Measurements from ENCODE around the gene FCHSD2. TPM values are rescaled to one million over a fixed set of nuclear protein-coding genes. Genes with fewer than 3 reads are reported as not detected.
"Not testable (repeated sequence)": the region's sequence is repeated elsewhere in the genome, so short reads cannot be mapped to it uniquely, and the experiment has no call there.

FCHSD2 gene
- polyA plus RNA-seq, 1 donor (not counting 4 experiments of a cell fraction or from before 2014, with no cell fraction given) = 14.2 TPM

- Histone ChIP-seq H3K4me1 (ENCODE audit: control insufficient read depth, extremely low read depth, insufficient read depth, low read length) (no peaks in the 10 kb centered on the region), H3K4me3 (ENCODE audit: control insufficient read depth in 2 of 3, extremely low read depth in 1 of 3, insufficient read depth in 2 of 3, low read depth in 1 of 3, low read length in 3 of 3) (no peak overlapping the region), H3K9ac (ENCODE audit: control insufficient read depth, extremely low read depth, insufficient read depth, low read length) (no peak overlapping the region), H4K20me1 (ENCODE audit: control insufficient read depth, extremely low read depth, insufficient read depth, low read length) (no peaks in the 10 kb centered on the region), H3K36me3 (ENCODE audit: control insufficient read depth in 2 of 2, extremely low read depth in 1 of 2, insufficient read depth in 2 of 2, low read length in 2 of 2) (no peaks in the 10 kb centered on the region), H2AFZ (ENCODE audit: control insufficient read depth, low read length) (no peak overlapping the region), H3K9me3 (ENCODE audit: control insufficient read depth, low read depth, low read length) (no peaks in the 10 kb centered on the region), H3K27me3 (ENCODE audit: control insufficient read depth, extremely low read depth, insufficient read depth, low read length) (no peaks in the 10 kb centered on the region), H3K79me2 (ENCODE audit: control insufficient read depth, insufficient read depth, low read length) (no peaks in the 10 kb centered on the region), H3K4me2 (ENCODE audit: control insufficient read depth, extremely low read depth, insufficient read depth, low read depth, low read length) (no peak overlapping the region), H3K9me1 (ENCODE audit: control insufficient read depth, extremely low read depth, insufficient read depth, low read length) (no peaks in the 10 kb centered on the region), H3K27ac (ENCODE audit: control insufficient read depth, insufficient read depth, low read length) (no peak overlapping the region)
- FAIRE-seq = no peak
- no peak for TF ChIP-seq EZH2 (IDR thresholded peaks at IDR 0.05; ENCODE audit: low read length)
- TF ChIP-seq CTCF (optimal IDR thresholded peaks at IDR 0.05 in 1 of 3, IDR thresholded peaks at IDR 0.05 in 1 of 3, conservative IDR thresholded peaks at IDR 0.05 in 1 of 3; ENCODE audit: extremely low read depth in 1 of 3, insufficient read depth in 2 of 3, low read length in 3 of 3) = no peak
- dilution Hi-C loops (cut with MboI; ENCODE audit: extremely low pct_ligation_motif_present, low sequenced_read_pairs) = no loop called here
- no peak for DNase-seq (ENCODE audit: low read depth, low spot score)
Observed at GRCh38 chr11:73028611-73029010, 113.5 kb downstream of the FCHSD2 start.

- H2AFZ ChIP-seq (ENCODE audit: control insufficient read depth, low read length); H4K20me1 ChIP-seq (ENCODE audit: control insufficient read depth, extremely low read depth, insufficient read depth, low read length); FAIRE-seq; H3K27ac ChIP-seq (ENCODE audit: control insufficient read depth, insufficient read depth, low read length); H3K36me3 ChIP-seq (ENCODE audit: control insufficient read depth in 2 of 2, extremely low read depth in 1 of 2, insufficient read depth in 2 of 2, low read length in 2 of 2); dilution Hi-C loops (cut with MboI; ENCODE audit: extremely low pct_ligation_motif_present, low sequenced_read_pairs); H3K79me2 ChIP-seq (ENCODE audit: control insufficient read depth, insufficient read depth, low read length); H3K27me3 ChIP-seq (ENCODE audit: control insufficient read depth, extremely low read depth, insufficient read depth, low read length); DNase-seq (ENCODE audit: low read depth, low spot score); H3K9me1 ChIP-seq (ENCODE audit: control insufficient read depth, extremely low read depth, insufficient read depth, low read length); H3K9me3 ChIP-seq (ENCODE audit: control insufficient read depth, low read depth, low read length); H3K4me2 ChIP-seq (ENCODE audit: control insufficient read depth, extremely low read depth, insufficient read depth, low read depth, low read length); H3K4me3 ChIP-seq (ENCODE audit: control insufficient read depth in 2 of 3, extremely low read depth in 1 of 3, insufficient read depth in 2 of 3, low read depth in 1 of 3, low read length in 3 of 3); H3K9ac ChIP-seq (ENCODE audit: control insufficient read depth, extremely low read depth, insufficient read depth, low read length); H3K4me1 ChIP-seq (ENCODE audit: control insufficient read depth, extremely low read depth, insufficient read depth, low read length): not testable (repeated sequence)
Observed at GRCh38 chr11:73027840-73028239, 114.3 kb downstream of the FCHSD2 start.

DNA sequence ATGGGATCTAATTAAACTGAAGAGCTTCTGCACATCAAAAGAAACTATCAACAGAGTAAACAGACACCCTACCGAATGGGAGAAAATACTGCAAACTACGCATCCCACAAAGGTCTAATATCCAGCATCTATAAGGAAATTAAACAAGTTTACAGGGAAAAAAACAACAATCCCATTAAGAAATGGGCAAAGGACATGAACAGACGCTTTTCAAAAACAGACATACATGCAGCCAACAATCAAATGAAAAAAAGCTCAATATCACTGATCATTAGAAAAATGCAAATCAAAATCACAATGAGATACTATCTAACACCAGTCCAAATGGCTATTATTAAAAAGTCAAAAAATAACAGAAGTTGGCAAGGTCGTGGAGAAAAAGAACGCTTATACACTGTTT lies 117.5 kb downstream of the FCHSD2 start:
- Histone ChIP-seq H3K27ac (ENCODE audit: control insufficient read depth, insufficient read depth, low read length) (no peak overlapping the region), H3K4me1 (ENCODE audit: control insufficient read depth, extremely low read depth, insufficient read depth, low read length) (no peaks in the 10 kb centered on the region), H3K4me3 (ENCODE audit: control insufficient read depth in 2 of 3, extremely low read depth in 1 of 3, insufficient read depth in 2 of 3, low read depth in 1 of 3, low read length in 3 of 3) (no peak overlapping the region), H3K9me1 (ENCODE audit: control insufficient read depth, extremely low read depth, insufficient read depth, low read length) (no peaks in the 10 kb centered on the region), H3K27me3 (ENCODE audit: control insufficient read depth, extremely low read depth, insufficient read depth, low read length) (no peaks in the 10 kb centered on the region), H3K79me2 (ENCODE audit: control insufficient read depth, insufficient read depth, low read length) (no peaks in the 10 kb centered on the region), H3K36me3 (ENCODE audit: control insufficient read depth in 2 of 2, extremely low read depth in 1 of 2, insufficient read depth in 2 of 2, low read length in 2 of 2) (no peaks in the 10 kb centered on the region), H3K4me2 (ENCODE audit: control insufficient read depth, extremely low read depth, insufficient read depth, low read depth, low read length) (no peak overlapping the region), H3K9me3 (ENCODE audit: control insufficient read depth, low read depth, low read length) (no peaks in the 10 kb centered on the region), H2AFZ (ENCODE audit: control insufficient read depth, low read length) (no peak overlapping the region), H4K20me1 (ENCODE audit: control insufficient read depth, extremely low read depth, insufficient read depth, low read length) (no peaks in the 10 kb centered on the region), H3K9ac (ENCODE audit: control insufficient read depth, extremely low read depth, insufficient read depth, low read length) (no peak overlapping the region)
- dilution Hi-C loops (cut with MboI; ENCODE audit: extremely low pct_ligation_motif_present, low sequenced_read_pairs) = no loop called here
- no peak for TF ChIP-seq EZH2 (IDR thresholded peaks at IDR 0.05; ENCODE audit: low read length)
- FAIRE-seq (no peak), DNase-seq (ENCODE audit: low read depth, low spot score) (no peak)
